GM13976 (cell line): Measurements from ENCODE around the gene HOXA1.

Experiments
- DNase-seq: peaks from one replicate; pipeline ENCODE4 v3.0.0; 2012; ENCODE audit warnings: low spot score
- in situ Hi-C: fragments of 300-500 bp; cut with MboI; formaldehyde crosslinking; loops from one replicate; pipeline ENCODE4 v1.12.0; 2022; ENCODE audit warnings: low sequenced_read_pairs, mixed read lengths, inconsistent platforms; ENCODE audit not compliant: unreplicated experiment
- TF ChIP-seq, protein P1 (sequence below): IDR thresholded peaks from 2 replicates; pipeline ENCODE4 v1.5.1; 2012; ENCODE audit warnings: borderline replicate concordance, mild to moderate bottlenecking; ENCODE audit not compliant: insufficient read depth; ENCODE audit errors: extremely low read depth, missing control alignments, control extremely low read depth

The HOXA1 gene

DNA sequence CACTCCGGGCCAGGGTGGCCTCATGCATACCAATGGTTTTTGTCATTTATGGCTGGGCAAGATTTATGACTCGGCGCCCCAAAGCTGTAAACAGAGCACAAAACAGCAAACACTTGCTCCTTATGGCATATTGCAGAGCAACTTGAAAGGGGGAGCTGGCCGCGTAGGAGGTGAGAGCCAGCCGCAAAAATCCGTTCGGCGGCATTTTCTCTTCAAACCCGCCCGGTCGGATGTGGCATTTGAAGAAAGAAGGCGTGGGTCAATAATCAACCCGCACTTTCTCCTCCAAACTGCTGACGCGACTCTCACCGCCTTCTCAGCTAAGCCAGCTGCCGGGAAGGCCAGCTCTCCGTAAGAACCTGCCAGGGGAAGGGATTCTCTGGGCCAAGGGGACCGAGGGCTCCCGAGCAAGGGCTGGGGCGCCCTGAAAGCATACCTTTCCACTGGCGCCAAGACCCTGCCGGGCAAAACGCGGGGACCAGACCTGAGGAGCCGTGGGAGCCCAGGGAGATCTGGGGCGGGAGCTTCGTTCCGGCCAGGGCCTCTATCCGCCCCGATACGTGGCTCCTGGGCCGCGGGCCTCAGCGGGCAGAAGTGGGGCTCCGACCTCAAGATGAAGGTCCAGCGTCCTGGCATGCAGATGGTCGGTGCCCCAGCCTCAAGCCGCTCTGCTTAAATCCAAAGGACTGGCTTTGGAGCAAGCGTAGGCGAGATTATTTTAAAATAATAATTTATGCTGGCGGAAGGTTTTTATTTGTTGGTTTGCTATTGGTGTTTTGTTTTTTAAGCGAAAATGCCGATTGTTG is 19.6 kb upstream of the HOXA1 start:
- TF ChIP-seq, protein P1, sequence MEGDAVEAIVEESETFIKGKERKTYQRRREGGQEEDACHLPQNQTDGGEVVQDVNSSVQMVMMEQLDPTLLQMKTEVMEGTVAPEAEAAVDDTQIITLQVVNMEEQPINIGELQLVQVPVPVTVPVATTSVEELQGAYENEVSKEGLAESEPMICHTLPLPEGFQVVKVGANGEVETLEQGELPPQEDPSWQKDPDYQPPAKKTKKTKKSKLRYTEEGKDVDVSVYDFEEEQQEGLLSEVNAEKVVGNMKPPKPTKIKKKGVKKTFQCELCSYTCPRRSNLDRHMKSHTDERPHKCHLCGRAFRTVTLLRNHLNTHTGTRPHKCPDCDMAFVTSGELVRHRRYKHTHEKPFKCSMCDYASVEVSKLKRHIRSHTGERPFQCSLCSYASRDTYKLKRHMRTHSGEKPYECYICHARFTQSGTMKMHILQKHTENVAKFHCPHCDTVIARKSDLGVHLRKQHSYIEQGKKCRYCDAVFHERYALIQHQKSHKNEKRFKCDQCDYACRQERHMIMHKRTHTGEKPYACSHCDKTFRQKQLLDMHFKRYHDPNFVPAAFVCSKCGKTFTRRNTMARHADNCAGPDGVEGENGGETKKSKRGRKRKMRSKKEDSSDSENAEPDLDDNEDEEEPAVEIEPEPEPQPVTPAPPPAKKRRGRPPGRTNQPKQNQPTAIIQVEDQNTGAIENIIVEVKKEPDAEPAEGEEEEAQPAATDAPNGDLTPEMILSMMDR = no peak
- in situ Hi-C loops = no loop called here
- DNase-seq = no peak

DNA sequence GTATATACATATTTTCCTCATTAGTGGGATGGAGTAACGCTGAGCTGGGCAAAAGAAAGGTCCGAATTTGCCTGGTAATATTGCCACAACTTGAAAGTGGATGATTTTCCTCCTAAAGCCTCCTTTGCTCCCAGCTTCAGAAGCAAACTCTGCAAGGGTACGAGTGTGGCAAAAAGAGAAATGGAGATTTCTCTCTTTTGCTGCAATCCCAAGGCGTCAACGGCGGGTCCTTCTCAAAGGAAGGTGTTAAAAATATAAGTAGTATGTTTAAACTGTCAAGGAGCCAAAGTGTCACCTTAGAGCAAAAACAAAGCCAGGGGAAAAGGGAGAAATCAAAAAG is 19.1 kb upstream of the HOXA1 start:
- DNase-seq = no peak
- in situ Hi-C loops = no loop called here
- TF ChIP-seq, protein P1 = no peak

DNA sequence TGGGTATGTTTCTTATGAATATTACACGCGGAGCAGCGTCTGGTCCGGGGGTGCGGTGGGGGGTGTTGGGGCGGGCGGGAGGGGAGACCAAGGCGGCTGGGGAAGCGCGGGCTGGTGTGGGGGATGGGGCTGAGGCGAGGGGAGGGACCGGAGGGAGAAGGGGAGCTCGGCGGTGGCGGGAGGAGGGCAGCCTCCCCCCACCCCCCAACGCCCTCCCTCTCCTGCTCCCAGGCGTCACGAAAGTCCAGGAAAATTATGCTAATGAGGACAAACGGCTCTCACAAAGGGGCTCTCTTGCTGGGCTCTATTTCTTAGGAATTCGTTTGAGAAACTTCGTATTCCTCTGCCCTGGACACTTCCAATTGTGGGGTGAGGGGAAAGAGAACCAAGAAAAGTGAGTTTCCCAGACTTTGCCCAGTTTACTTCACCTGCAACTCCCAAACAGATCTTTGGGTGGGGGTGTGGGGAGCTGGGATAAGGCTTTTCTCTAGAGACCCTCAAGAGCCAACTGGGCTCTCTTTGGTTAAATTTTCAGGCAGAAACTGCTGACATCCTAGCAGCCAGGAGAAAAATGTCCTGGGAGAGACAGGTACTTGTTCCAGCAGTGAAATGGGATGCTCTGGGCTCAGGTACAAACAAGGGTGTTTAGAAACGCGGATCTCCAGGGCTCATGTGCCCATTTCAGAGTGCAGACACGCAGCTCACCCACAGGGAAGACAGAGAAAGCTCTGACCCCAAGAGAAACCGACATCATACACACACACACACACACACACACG is 18.4 kb upstream of the HOXA1 start:
- DNase-seq = no peak
- in situ Hi-C loops = no loop called here
- TF ChIP-seq, protein P1 = no peak

DNA sequence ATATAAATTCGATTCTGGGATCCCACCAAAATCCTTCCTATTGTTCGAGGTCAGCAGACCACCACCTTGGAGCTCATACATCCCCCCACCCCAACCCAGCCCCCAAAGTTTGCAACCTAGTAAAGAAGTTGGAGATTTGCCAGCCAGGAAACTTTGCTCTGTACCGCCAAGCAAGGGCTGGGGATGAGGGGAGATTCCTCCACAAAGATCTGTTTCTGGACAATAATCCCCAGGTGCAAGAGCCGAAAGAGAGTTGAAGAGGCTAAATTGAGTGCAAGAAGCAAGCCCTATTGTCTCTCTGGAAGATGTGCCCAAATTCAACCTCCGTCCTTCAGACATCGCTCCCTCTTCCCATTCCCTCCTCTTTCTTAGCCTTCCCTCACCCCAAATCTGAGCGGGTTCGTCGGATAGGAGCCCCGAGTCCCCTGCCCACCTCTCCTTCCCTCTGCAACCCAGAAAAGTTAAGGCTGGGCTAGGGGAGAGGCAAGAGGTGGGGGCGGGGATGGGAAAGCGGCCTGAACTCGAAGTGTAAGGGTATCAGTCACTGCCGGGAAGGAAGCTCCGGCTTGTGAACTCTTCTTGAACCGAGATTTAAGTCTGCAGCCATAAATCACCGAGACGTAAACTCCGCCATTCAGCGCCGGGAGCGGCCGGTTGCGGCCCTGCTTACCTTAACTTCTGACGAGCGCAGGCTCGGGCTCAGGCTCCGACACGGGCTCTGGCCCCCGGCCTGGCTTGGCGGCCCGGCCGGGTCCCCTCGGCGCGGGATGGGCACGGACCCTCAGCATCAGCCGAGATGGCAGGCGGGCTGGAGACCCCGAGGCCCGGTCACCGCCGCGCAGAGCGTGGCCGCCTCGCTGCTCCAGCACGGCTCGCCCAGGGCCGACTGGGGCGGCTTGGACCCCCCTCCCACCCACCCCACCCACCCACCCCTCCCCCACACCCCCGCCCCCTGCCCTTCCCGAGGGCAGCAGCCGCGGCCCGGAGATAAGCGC is 17.5 kb upstream of the HOXA1 start:
- TF ChIP-seq, protein P1 = no peak
- in situ Hi-C loops = no loop called here
- no peak for DNase-seq

DNA sequence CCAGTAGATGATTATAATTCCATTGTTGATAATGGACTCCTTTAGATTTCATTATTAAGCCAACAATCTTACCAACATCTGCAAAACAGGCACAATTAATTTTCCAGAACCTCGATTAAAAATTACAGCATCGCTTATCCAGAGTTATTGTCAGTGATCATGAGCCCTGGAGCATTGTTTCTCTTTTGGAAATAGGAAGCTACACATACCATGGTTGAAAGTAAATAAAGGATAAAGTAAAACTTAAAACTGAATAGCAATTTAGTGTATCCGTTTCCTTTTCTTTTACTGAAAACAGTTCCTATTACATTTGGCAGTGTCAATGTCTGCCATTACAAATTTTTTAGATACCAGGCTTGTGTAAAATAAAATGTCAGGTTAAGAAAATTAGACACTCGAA is 16.6 kb upstream of the HOXA1 start:
- in situ Hi-C loops = no loop called here
- DNase-seq = no peak
- TF ChIP-seq, protein P1 = no peak

DNA sequence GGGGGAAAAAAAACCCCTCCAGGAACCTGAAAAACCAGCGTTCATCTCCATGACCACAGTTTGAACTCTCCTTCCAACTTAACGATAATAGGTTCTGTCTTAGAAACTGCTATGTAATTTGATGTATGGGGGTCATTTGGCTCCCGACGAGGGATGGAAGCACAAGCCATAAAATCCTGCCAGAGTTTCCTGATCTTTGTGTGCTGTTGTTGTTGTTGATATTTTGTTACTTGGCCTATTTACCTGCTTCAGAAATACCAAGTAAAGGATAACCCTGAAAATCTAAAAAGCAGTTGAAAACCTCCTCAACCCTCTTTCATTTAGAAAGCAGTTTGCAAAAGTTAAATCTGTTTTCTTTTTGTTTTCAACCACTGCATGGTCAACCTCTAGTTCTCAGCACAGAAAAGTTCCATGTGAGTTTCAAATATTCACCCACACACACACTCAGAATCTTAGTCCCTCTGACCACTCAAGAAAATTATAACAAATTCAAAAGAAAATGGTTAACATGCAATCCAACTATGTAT is 16.0 kb upstream of the HOXA1 start:
- in situ Hi-C loops = no loop called here
- no peak for DNase-seq
- TF ChIP-seq, protein P1 = no peak
